HL-60 (cell line): Measurements from ENCODE around the gene RASGEF1B.

Source experiments
- CTCF ChIP-seq: IDR thresholded peaks from one replicate; pipeline ENCODE4 v1.5.1; 2011; ENCODE audit warnings: low read length, control low read depth, inconsistent platforms; ENCODE audit not compliant: insufficient read depth
- POLR2AphosphoS5 ChIP-seq: IDR thresholded peaks from 2 replicates; pipeline ENCODE4 v1.6.1; 2012; ENCODE audit warnings: low read depth

- TF ChIP-seq CTCF (no peak), POLR2AphosphoS5 (no peak)
Observed at GRCh38 chr4:81446634-81447033, 25.1 kb downstream of the RASGEF1B start.
